Measurements from ENCODE around the gene RABGAP1L.
"Not testable (repeated sequence)": the region's sequence is repeated elsewhere in the genome, so short reads cannot be mapped to it uniquely, and the experiment has no call there.

RABGAP1L gene

DNA sequence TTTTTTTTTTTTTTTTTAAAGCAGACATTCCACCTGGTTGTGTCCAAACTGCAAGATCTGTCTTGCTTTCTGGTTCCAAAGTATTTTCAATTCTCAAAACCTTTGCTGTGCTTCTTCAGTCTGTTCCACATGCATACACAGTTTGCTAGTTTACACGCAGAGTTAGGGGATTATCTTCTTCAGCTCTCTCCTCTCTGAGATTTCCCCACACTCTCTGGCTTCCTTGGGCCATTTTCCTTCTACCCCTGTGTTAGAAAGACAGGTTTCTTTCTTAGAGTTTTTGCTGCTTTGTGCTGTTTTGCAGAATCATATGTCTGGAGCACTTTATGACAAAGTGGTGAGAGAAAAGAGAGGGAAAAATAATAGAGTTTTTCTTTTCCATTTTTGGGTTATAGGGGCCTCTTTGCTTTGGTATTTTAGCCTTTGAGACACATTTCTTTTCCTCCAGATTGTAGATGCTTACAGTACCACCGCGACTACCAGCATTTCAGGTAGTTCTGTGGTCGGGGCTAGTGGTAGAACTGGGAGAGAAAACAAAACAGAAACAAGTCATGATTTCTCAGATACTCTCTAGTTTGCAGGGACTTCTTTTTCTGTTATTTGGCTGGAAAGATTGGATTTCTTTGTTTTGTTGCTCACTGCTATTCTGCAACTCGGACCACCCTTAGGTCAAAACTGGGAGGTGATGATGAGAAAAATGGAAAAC lies 66.3 kb downstream of the RABGAP1L start:
- TF ChIP-seq, protein P1, sequence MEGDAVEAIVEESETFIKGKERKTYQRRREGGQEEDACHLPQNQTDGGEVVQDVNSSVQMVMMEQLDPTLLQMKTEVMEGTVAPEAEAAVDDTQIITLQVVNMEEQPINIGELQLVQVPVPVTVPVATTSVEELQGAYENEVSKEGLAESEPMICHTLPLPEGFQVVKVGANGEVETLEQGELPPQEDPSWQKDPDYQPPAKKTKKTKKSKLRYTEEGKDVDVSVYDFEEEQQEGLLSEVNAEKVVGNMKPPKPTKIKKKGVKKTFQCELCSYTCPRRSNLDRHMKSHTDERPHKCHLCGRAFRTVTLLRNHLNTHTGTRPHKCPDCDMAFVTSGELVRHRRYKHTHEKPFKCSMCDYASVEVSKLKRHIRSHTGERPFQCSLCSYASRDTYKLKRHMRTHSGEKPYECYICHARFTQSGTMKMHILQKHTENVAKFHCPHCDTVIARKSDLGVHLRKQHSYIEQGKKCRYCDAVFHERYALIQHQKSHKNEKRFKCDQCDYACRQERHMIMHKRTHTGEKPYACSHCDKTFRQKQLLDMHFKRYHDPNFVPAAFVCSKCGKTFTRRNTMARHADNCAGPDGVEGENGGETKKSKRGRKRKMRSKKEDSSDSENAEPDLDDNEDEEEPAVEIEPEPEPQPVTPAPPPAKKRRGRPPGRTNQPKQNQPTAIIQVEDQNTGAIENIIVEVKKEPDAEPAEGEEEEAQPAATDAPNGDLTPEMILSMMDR (conservative IDR thresholded peaks at IDR 0.05; ENCODE audit: low read depth, low read length) = no peak
- peak overlapping the region; percentile 63 for H3K27ac ChIP-seq

DNA sequence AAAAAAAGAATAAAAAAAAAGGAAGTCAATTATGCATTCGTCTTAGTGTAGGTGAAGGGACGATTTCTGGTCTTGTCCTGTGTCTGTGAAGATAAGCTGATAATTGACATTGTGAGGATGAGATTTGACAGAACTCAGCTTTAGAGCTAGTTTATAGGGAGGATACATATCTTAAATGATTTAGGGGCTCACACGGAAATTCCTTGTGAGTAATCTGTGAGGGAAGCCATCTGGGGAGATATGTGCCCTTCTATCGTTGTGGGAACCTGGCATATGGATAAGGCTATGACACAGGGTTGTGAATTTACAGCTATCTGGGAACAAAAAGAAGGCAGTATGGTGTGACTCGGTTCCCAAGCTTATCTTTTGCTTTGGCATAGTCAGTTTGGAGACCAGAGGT lies 71.1 kb downstream of the RABGAP1L start:
- no peaks in the 10 kb centered on the region for H3K27me3 ChIP-seq (ENCODE audit: insufficient read depth, low read depth)
- H3K4me1 ChIP-seq (ENCODE audit: low read depth, poor library complexity, severe bottlenecking) = peaks cover 28% of the 10 kb centered on the region
- TF ChIP-seq, protein P1 (conservative IDR thresholded peaks at IDR 0.05; ENCODE audit: low read depth, low read length) = no peak
- H3K9ac ChIP-seq = no peak overlapping the region
- no peak overlapping the region for H3K4me2 ChIP-seq
- no peaks in the 10 kb centered on the region for H4K20me1 ChIP-seq (ENCODE audit: insufficient read depth)
- no peak overlapping the region for H3K27ac ChIP-seq
- no peak overlapping the region for H3K4me3 ChIP-seq (IDR thresholded peaks at IDR 0.05; ENCODE audit: insufficient read depth, low read depth, low read length)
- H2AFZ ChIP-seq (ENCODE audit: low read depth) = no peak overlapping the region
- peaks cover 16% of the 10 kb centered on the region; the same call in 1 of the 2 replicates for H3K79me2 ChIP-seq (ENCODE audit: insufficient read depth, low read depth)
- H3K36me3 ChIP-seq (ENCODE audit: insufficient read depth) = no peaks in the 10 kb centered on the region

More for the DNA sequence above, 66.3 kb downstream of the RABGAP1L start:
- Histone ChIP-seq H3K36me3 (ENCODE audit: insufficient read depth) (peaks cover 10% of the 10 kb centered on the region; the same call in 1 of the 2 replicates), H4K20me1 (ENCODE audit: insufficient read depth) (no peaks in the 10 kb centered on the region), H3K9ac (peak overlapping the region; percentile 2; the same call in 1 of the 2 replicates), H3K27me3 (ENCODE audit: insufficient read depth, low read depth) (no peaks in the 10 kb centered on the region), H2AFZ (ENCODE audit: low read depth) (no peak overlapping the region), H3K79me2 (ENCODE audit: insufficient read depth, low read depth) (peaks cover 23% of the 10 kb centered on the region; the same call in 1 of the 2 replicates), H3K4me3 (IDR thresholded peaks at IDR 0.05; ENCODE audit: insufficient read depth, low read depth, low read length) (peak overlapping the region; percentile 88), H3K4me1 (ENCODE audit: low read depth, poor library complexity, severe bottlenecking) (peaks cover 41% of the 10 kb centered on the region), H3K4me2 (peak overlapping the region; percentile 63)

DNA sequence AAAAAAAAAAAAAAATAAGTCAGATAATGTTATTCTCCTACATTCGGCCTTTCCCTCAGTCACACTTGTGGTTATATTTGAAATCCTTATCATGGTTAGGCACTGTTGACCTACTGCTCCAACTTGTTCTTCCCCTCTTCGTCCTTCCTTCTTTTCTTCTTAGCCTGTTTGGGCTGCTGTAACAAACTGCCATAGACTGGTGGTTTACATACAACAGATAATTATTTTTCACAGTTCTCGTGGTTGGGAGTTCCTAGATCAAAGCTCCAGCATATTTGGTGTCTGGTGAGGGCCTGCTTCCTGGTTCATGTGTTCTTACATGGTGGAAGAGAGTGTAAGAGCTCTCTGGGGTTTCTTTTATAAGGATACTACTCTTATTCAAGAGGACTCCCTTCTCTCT lies 73.4 kb downstream of the RABGAP1L start:
- Histone ChIP-seq H3K79me2 (ENCODE audit: insufficient read depth, low read depth) (peaks cover 2% of the 10 kb centered on the region; the same call in 1 of the 2 replicates), H3K9ac (no peak overlapping the region), H4K20me1 (ENCODE audit: insufficient read depth) (no peaks in the 10 kb centered on the region), H3K4me2 (no peak overlapping the region), H3K4me1 (ENCODE audit: low read depth, poor library complexity, severe bottlenecking) (peaks cover 4% of the 10 kb centered on the region), H2AFZ (ENCODE audit: low read depth) (no peak overlapping the region), H3K36me3 (ENCODE audit: insufficient read depth) (no peaks in the 10 kb centered on the region), H3K27ac (no peak overlapping the region), H3K4me3 (IDR thresholded peaks at IDR 0.05; ENCODE audit: insufficient read depth, low read depth, low read length) (no peak overlapping the region), H3K27me3 (ENCODE audit: insufficient read depth, low read depth) (no peaks in the 10 kb centered on the region)
- TF ChIP-seq, protein P1 (conservative IDR thresholded peaks at IDR 0.05; ENCODE audit: low read depth, low read length) = no peak

DNA sequence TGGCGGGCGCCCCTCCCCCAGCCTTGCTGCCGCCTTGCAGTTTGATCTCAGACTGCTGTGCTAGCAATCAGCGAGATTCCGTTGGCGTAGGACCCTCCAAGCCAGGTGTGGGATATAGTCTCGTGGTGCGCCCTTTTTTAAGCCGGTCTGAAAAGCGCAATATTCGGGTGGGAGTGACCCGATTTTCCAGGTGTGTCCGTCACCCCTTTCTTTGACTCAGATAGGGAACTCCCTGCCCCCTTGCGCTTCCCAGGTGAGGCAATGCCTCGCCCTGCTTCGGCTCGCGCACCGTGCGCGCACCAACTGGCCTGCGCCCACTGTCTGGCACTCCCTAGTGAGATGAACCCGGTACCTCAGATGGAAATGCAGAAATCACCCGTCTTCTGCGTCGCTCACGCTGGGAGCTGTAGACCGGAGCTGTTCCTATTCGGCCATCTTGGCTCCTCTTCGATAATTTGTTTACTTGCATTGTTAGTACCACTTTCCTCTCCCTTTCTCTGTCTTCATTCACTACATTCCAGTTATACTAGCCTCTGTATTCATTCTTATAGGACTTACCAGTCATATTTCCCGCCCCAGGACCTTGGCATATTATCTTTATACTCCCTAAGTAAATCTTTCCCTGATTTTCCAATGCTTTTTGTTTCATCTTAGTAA lies 79.7 kb downstream of the RABGAP1L start:
- not testable (repeated sequence) for H3K9ac ChIP-seq; H3K4me3 ChIP-seq (IDR thresholded peaks at IDR 0.05; ENCODE audit: insufficient read depth, low read depth, low read length); H3K4me2 ChIP-seq; H3K27me3 ChIP-seq (ENCODE audit: insufficient read depth, low read depth); H3K4me1 ChIP-seq (ENCODE audit: low read depth, poor library complexity, severe bottlenecking); H3K36me3 ChIP-seq (ENCODE audit: insufficient read depth); H4K20me1 ChIP-seq (ENCODE audit: insufficient read depth); H3K79me2 ChIP-seq (ENCODE audit: insufficient read depth, low read depth); H2AFZ ChIP-seq (ENCODE audit: low read depth); H3K27ac ChIP-seq

DNA sequence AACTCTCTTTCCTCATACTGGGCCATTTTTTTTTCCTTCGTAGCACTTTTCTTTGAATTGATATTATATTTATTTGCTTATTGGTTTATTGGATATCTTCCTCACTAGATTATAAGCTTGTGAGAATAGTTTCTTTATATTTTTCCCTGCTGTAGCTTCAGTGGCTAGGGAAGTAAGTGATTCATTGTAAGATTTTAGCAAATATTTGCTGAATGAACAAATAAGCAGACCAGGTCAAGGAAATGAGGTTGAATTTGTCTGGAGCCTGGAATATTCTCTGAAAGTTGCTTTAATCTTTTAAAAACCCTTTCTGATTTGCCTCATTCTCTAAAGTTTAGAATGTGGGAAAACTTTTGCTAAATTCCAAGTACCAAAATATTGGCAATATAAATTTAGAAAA lies 80.2 kb downstream of the RABGAP1L start:
- Histone ChIP-seq H3K27me3 (ENCODE audit: insufficient read depth, low read depth) (no peaks in the 10 kb centered on the region), H3K27ac (no peak overlapping the region), H3K9ac (no peak overlapping the region), H2AFZ (ENCODE audit: low read depth) (no peak overlapping the region), H3K4me2 (no peak overlapping the region), H4K20me1 (ENCODE audit: insufficient read depth) (no peaks in the 10 kb centered on the region), H3K79me2 (ENCODE audit: insufficient read depth, low read depth) (no peaks in the 10 kb centered on the region), H3K4me3 (IDR thresholded peaks at IDR 0.05; ENCODE audit: insufficient read depth, low read depth, low read length) (no peak overlapping the region), H3K36me3 (ENCODE audit: insufficient read depth) (no peaks in the 10 kb centered on the region), H3K4me1 (ENCODE audit: low read depth, poor library complexity, severe bottlenecking) (no peaks in the 10 kb centered on the region)
- TF ChIP-seq, protein P1 (conservative IDR thresholded peaks at IDR 0.05; ENCODE audit: low read depth, low read length) = no peak
